Measurements from ENCODE around the gene CST8.
"Not testable (repeated sequence)": the region's sequence is repeated elsewhere in the genome, so short reads cannot be mapped to it uniquely, and the experiment has no call there.

The CST8 gene, protein sequence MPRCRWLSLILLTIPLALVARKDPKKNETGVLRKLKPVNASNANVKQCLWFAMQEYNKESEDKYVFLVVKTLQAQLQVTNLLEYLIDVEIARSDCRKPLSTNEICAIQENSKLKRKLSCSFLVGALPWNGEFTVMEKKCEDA

DNA sequence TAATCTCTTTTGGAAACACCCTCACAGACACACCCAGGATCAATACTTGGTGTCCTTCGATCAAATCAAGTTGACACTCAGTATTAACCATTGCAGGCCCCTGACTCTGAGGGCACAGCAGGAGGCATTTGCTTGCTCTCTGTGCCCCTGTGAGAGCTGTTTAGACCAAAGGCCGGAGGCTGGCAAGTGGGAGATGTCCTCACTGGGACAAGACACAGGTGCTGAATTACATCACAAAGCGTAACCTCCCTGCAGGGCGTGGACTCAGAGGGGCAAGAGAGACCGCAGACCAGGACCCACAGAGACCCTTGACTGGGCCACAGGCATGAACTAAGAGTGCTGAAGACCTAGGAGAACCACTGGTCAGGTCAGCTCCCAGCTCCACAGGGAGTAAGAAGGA, at the start of gene CST8:
Gene CST8, plus strand, starts transcription at position 301 of the 400 bp plus-strand sequence. CDS start 551 bp downstream, outside the sequence.
- DNase-seq, result no peak

DNA sequence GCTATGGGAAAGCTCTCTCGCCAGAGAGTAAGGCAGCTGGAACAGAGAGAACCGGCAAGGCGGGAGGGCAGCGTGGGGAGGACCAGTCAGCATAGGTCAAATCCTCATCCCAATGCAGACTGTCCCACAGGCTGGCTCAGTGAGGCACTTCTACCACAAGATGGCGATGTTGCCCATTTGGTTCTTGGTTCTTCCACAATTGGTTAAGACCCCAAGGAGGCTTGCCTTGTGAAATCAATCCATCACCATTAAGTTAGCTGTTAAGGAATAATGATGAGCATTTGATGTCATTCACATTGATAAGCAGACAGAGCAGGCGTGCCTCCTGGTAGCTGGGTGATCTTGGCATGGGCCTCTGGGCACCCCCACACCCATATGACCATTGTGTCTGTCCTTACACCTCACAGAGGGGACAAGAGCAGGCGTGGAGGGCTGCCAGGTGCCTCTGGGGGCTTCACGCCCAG, 49.0 kb upstream of the CST8 start:
- DNase-seq, result peak; percentile 91

DNA sequence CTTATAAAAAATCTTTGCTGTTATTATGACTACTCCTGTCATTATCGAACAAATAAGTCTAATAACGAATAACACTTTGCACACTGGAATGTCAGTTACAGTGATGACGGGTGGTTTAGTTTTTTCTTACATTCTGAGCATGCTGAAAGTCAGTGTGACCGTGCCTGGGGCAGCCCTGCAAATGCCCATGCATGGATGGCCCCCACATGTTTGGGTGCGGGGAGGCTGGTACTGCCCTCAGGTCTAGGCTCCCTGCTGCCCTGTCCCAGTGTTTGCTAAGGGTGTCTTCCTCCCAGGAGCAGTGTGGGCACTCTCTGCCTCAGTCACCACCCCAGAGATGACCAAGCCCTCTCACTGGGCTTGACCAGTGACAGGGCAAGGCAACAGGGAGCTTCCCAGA, 48.5 kb upstream of the CST8 start:
- DNase-seq, result no peak

DNA sequence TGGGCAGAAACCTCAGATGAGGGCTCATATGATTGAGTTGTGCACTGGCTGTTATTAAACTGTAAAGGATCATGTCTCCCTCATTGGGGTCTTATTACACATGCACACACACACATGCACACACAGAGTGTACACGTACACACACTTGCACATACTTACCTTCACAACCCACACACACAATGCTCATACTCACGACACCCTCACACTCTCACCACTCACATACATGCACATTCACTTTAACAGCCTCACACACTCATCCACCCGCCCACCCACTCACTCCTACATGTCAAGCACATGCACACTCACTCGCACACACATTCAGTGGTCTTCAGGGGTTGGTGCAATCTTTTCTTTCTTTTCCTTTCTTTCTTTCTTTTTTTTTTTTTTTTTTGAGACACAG, 46.1 kb upstream of the CST8 start:
- no peak for DNase-seq

DNA sequence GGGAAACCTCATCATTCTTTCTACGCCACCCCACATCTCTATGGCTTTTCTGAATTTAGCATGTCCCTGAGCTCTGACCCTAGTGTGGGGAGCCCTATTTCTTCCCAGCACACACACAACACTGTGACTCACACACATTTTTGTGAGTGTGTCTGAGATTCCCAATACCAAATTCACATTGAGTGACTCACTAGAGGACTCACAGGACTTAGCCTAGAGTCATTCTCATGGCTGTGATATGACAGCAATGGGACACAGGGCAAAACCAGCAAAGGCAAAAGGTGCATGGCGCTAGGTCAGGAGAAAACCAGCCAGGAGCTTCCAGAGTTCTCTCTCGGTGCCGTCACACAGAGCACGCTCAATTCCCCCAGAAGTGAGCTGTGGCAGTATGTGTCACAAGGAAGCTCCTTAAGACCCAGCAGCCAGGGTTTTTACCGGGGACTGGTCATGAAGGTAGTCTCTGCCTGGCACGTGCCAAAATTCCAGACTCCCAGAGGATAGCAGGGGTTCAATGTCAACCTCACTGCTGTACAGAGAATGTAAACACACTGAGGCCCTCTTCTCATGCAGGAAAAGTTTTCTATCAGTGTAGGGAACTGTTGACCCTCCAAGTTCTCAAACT, 45.2 kb upstream of the CST8 start:
- peak; percentile 84 for DNase-seq

DNA sequence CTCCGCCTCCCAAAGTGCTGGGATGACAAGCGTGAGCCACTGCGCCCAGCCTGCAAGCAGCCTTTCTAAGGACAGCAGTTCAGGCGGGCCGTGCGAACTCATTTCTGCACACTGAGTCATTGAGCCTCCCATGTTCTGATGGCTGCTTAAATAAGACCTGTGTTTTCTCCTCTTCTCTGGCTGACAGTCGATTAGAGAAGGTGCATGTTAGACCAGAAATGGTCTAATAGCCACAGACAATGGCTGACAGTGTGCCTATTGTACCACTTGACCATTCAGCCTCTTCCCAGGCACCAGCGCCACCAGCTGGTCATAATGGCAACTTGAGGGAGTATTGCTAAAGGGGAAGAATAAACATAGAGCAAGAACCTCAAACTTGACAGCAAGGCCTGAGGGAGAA, 44.4 kb upstream of the CST8 start:
- peak; percentile 87 for DNase-seq

DNA sequence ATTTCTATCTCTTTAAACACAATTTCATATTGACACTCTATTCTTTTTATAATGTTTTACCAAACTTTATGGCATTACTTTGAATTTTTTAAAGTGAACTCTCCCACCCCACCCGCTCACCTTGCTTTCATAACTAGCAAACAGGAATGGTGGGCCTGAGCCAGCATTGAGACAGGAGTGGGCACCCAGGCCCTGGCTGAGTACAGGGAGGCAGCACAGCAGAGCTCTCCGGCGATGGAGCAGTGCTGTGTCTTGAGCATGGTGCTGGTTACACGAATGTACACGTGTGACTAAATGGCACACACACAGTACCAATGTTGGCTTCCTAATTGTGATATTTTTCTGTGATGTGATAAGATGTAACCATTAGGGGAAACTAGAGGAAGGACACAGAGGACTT, 42.8 kb upstream of the CST8 start:
- DNase-seq, result no peak

DNA sequence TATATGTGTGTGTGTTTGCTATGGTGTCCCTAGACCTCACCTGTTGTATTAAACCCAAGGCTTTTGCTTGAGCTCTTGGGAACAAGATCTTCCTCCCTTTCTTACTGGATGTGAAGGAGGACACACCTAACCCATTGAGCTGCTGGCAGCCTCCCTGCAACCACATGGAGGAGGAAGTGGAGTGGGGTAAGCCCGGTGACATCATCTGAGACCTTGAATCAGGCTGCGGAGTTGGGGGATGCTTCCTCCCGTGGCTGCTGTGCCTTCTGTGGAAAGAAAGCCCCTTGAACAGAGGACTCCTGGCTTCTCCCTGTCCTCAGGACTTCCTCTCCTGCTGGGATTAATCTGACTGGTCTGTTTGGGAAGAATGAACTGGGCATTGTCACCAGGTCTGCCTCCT, 41.5 kb upstream of the CST8 start:
- no peak for DNase-seq

DNA sequence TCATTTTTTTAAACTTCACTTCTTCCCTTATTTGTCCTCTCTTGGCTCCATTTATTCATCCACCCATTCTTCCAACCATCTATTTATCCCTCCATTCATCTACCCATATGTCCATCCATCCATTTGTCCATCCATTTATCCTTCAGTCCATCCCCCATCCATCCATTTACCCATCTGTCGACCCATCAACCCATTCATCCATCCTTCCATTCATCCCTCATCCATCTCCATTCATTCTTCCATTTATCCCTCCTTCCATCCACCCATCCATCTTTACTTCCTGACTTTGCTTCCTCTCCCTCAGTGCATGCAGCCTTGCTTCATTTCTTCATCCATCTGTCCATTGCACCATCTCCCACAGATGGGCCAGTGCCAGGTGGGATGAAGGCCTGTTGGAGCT, 40.0 kb upstream of the CST8 start:
- no peak for DNase-seq

DNA sequence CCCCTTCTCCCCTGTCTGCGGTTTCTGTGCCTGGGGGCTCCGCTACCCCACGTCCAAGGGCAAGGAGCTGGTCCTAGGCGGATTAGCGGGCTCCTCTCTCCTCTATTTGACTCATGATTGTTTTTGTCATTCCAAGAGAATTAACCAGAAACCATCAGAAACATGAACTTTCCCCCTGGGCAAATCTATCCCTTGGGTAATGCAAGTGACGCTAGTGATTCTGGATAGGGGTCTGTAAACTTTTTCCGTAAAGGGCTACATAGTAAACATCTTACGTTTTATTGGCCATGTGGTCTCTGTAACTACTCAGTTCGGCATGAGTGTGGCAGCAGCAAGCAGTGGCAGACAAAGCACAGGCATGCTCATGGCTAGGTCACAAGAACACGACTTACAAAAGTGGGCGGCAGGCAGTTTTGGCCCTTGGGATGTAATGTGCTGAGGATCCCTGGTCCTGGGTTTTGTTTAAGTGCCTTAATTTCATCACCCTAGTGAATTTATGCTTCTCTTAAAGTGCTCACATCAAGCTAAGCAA, 38.9 kb upstream of the CST8 start:
- no peak for DNase-seq

DNA sequence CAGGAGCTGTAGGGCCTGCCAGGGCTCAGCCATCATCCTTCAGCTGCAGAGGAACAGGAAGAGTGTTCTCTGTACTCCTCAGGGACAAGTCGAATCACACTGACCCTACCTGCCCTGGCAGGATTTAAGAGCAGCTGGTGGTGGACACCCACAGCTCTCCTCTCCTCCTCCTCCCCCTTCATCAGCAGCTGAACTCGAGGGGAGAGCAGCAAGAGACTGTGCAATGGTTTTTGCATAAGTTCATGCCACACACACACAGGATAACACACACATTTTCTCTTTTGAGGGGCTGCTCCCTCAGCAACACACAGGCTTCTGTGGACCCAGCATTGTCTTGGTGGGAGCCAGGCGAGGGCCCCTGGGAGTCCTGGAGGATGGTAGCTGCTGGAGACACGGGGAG, 38.1 kb upstream of the CST8 start, which contains the start of gene CST11:
Gene CST11, minus strand, starts transcription at position 101 of the 400 bp plus-strand sequence. Its CDS starts 65 bp downstream, at position 36.
- DNase-seq, result no peak

DNA sequence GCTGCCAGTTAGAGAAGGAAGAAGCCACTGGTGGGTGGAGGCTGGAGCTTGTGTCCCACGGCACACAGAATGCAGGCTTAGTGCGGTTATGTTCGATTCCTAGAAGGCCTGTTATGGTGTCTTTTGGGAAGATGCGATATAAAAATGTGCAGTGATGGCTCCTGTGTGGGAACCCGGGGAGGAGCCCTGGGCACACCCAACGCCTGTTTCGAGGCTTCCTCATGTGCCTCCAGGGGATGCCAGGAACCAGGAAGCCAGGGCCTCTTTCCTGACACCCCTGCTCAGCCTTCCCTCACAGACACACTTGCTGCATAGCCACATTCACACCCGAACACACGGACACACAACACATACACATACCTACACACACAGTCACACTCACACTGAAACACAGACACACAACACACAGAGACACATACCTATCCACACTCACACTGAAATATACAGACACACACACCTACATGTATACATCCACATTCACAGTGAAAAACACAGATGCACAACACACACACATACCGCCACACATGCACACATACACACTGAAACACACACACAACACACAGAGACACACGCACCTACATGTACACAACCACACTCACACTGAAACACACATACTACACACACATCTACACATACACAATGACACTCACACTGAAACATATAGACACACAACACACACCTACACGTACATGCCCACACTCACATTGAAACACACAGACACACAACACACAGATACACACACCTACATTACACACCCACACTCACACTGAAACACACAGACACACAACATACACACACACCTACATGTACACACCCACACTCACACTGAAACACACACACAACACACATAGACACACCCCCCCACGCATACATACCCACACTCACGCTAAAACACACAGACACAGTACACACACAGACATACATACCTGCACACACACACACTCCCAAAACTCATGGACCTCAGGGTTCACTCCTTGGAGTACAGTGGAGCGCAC, 37.1 kb upstream of the CST8 start:
- DNase-seq, result no peak

DNA sequence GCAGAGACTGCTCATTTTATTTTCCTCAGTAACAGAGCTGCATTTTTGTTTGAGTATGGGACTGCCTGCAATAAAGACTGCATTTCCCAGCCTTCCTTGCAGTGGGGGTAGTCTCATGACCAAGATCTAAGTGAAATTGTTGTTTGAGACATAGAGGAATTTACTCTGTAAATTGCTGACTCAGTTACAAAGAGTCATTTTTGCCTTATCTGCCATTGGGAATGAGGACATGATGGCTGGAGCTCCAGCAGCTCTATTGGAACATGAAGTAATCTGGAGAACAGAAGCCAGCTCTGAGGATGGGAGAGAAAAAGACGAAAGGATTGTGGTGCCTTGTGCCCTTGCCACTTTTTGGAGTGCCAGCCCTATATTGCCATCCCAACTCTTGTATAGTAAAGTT, 36.1 kb upstream of the CST8 start:
- DNase-seq, result no peak

DNA sequence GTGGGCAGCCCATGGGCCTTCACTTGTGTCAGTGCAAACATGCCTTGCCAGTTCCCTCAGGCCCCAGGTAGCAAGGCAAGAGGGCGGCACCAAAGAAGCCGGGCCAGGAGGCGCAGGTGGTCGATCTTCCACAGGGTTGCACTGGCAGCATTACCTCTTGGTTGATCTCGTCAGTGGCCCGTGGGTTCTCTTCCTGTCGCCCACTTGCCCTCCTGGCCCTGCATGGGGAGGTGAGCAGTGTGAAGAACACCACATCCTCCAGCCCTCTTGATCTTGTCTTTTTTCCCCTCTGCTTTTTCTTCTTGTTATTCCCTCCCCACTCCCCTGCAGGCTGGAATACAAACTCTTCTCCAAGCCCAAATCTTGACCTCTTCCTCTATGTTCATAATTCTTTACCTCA, 35.3 kb upstream of the CST8 start:
- no peak for DNase-seq

DNA sequence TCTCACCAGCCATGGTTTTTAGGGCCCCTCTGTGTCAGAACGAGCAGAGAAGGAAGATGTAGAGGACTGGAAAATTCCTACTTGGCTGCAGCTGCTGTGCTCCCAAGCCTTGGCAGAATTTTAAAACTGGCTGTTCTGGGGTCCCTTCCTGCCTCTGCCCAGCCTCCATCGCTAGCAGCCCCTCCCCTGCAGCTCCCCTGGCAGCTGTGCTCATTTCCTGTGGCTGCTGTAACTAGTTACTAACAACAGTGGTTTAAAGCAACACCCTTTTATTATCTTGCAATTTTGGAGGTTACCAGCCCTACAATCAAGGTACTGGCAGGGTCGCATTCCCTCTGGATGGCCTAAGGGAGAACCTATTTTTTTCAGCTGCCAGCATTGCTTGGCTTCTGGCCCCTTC, 34.5 kb upstream of the CST8 start:
- DNase-seq, result no peak

DNA sequence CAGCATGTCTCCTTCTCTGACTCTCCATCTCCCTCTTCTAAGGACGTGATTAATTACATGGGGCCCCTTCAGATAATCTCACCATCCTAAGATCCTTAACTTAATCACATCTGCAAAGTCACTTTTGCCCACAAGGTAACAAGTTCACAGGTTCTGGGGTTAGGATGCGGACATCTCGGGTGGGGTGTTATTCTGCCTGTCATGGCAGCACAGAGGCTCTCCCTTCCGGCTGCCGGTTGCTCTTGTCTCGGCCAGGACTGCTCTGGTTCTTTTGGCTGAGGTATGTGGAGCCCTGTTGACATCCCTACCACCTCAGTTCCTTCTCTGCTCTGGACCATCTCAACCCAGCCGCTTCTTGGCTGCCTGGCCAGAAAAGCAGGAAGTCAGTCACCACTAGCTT, 34.0 kb upstream of the CST8 start:
- no peak for DNase-seq

DNA sequence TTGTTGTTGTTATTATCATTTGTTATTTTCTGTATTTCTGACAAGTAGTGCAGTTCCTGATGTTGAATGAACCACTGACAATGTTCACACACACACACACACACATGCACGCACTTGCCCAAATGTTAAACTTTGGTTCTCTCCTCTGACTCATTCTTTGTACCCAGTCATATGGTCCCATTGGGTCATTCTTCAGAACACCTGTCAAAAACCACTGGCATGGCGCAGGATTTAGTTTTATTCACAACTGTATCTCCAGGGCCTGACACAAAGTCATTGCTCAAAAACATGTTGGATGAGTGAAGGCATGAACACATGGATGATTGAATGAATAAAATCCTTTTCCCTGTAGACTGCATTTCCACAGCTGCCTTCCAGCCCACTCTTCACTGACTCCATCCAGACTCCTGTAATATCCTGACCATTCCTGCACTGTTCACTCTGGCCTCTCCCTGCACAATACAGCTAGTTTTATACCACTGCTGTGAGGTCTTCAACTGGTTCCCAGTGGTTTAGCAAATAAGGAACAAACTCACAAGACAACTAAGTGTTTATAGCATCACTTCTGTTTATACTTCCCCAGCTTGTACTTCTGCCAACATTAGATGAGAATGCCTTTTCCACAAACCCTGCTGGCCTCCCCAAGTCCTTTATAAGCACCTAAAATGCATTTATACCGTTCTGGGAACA, 31.3 kb upstream of the CST8 start:
- no peak for DNase-seq

DNA sequence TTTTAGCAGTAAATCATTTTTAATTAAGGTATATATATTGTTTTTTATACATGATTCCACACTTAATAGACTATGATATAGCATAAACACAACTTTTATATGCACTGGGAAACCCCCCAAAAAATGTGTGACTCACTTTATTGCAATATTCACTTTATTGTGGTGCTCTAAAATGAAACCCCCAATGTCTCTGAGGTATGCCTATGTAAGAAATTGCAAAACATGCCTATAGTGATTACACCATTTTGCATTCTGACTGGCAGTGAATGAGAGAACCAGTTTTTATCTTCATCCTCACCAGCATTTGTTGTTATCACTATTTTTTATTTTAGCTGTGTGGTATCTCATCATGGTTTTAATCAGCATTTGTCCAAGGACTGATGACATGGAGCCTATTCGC, 29.7 kb upstream of the CST8 start:
- DNase-seq, result no peak

DNA sequence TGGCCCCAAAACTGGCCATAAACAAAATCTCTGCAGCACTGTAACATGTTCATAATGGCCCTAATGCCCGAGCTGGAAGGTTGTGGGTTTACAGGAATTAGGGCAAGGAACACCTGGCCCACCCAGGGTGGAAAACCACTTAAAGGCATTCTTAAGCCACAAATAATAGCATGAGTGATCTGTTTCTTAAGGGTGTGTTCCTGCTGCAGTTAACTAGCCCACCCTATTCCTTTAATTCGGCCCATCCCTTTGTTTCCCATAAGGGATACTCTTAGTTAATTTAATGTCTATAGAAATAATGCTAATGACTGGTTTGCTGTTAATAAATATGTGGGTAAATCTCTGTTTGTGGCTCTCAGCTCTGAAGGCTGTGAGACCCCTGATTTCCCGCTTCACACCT, 24.0 kb upstream of the CST8 start:
- DNase-seq, result not testable (repeated sequence)

DNA sequence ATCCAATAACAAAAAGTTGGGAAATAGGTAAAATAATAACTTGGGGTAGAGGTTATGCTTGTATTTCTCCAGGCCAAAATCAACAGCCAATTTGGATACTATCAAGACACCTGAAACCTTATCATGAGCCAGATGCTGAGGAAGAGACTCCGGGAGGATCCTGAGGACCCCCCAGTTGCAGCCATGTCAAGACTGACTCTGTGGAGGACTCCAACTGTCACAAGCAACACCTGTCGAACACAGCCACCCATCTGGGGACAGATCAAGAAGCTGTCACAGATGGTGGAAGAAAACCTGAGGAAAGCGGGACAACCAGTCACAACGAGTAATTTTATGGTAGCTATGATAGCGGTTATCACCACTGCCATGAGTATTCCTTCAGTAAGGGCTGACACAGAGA, 18.6 kb upstream of the CST8 start:
- DNase-seq, result not testable (repeated sequence)

DNA sequence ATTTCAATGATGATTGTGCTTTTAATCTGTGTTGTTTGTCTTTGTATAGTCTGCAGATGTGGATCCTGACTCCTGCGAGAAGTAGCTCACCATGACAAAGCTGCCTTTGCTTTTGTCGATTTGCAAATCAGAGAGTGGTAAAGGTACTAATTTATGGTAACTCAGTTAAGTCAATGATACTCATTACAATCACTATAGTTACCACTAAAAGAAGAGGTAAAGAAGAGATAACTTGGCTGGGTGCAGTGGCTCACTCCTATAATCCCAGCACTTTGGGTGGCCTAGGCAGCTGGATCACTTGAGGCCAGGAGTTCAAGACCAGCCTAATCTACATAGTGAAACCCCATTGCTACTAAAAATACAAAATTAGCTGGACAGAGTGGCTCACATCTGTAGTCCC, 17.6 kb upstream of the CST8 start:
- not testable (repeated sequence) for DNase-seq

DNA sequence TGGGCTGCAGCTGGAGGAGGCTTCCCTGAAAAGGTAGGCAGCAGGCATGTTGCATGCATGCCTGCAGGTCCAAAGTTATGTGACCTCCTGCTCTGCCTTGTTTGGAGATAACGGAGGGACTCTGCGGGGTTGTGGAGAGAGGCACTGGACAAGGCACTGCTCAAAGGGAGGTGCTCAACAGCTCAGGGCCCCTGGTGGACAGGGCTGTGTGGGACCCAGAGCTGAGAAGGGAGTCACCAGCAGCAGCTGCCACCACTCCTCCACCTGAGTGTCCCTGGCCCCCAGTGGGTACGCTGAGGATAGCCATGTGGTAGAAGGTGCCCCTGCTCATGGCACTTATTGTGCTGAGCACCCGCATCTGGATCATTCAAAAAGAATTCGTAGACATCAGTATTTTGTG, 15.5 kb upstream of the CST8 start:
- no peak for DNase-seq

Data from islet precursor cell (in vitro differentiated cells).